Sciatic nerve (tissue), 2 donors: Measurements from ENCODE around the gene REV3L. TPM values are rescaled to one million over a fixed set of nuclear protein-coding genes. Genes with fewer than 3 reads are reported as not detected.
"Not testable (repeated sequence)": the region's sequence is repeated elsewhere in the genome, so short reads cannot be mapped to it uniquely, and the experiment has no call there.

Experiments used
- ATAC-seq: fragments of 200-7000 bp; cut with Tn5 transposase; one replicate; pipeline ENCODE4 v1.9.1; 2020; ENCODE audit warnings: mild to moderate bottlenecking, moderate library complexity
- DNase-seq: peaks from one replicate; pipeline ENCODE4 v3.0.0-alpha.2; 2020; ENCODE audit warnings: low spot score
- intact Hi-C: fragments of 100-400 bp; cut with DNase I; formaldehyde crosslinking; loops from one replicate; pipeline ENCODE4 v1.14.2; 2022
- total RNA-seq: library from RNA; stranded (reverse); fragmentation: NEBNext Ultra II Directional; extraction: Animal tissue kit (Norgen Biotek cat#: 25700); gene quantifications from one replicate; pipeline ENCODE4 v1.2.1, GENCODE V29; 2021
- donor health status: DM: no; HTN: no; CAD: no.
- donor health status: DM: no; HTN: no; CAD: no.

Gene REV3L
- total RNA-seq, 1 donor from 2014 or later, result 47.5 TPM

DNA sequence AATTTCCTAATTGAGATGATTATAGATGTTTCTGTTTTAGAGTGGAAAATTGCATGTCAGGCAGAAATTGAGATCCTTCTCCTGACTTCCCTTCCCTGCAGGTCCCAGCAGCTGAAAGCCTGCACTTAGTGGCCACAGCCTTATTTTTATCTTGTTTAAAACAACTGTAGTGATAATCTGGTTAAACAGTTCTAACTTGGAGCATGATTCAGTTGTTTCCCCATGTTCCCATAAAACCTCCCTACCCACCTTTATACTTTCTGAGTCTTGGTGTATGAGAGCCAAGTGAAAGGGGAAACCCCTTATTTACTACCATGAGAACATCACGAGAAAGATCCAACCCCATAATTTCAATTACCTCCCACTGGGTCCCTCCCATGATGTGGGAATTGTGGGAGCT is 200.5 kb downstream of the REV3L start:
- DNase-seq, result no peak
- no peak for ATAC-seq
- intact Hi-C loops, result no loop called here

DNA sequence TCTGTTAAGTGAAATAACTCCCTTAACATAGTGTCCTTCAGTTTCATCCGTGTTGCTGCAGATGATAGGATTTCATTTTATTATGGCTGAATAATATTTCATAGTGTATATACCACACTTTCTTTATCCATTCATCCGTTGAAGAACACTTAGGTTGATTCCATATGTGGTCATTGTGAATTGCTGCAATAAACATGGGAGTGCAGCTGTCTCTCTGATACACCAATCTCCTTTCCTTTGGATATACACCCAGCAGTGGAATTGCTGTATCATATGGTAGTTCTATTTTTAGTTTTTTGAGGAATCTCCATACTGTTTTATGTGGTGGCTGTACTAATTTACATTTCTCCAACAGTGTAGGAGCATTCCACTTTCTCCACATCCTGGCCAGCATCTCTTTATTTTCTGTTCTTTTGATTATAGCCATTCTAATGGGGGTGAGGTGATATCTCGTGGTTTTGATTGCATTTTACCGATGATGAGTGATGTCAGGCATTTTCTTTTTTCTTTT is 202.5 kb downstream of the REV3L start:
- no peak for DNase-seq
- intact Hi-C loops, result no loop called here
- ATAC-seq, result no peak

DNA sequence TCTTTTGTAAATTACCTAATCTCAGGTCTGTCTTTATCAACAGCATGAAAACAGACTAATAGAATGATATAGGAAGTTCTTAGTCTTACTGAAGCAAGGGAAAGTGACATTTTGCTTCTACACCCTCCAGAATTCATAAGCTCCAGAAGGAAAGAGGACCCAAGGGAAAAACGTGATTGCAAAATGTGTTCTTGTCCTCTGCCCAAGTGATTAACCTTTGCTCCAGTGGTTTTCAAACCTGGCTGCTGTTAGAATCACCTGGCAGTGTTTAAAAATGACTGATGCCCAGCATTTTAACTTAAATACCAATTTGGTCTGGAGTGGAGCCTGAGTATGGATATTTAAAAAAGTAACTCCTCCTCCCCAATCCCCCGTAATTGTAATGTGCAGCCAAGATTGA is 204.3 kb downstream of the REV3L start:
- DNase-seq, result no peak
- intact Hi-C loops, result no loop called here
- no peak for ATAC-seq

DNA sequence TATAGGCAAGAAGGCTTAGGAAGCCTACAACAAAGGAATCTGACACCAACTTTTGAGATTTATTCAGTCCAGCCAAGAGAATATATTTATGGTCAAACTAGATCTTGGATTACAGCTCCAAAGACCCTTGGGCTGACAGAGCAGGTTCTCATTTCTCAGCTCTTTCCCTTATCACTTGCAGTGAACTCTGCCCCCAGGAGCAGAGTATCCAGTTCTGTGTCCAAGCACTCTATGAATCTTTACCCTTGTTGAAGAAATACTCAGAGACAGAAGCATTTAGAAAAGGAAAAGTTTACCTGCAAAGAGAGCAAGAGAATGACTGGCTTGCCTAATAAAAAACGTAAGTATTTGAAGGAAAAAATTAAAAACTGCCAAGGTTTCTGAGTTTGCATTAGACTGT is 205.2 kb downstream of the REV3L start:
- DNase-seq (no peak), ATAC-seq (no peak)
- intact Hi-C loops, result no loop called here

DNA sequence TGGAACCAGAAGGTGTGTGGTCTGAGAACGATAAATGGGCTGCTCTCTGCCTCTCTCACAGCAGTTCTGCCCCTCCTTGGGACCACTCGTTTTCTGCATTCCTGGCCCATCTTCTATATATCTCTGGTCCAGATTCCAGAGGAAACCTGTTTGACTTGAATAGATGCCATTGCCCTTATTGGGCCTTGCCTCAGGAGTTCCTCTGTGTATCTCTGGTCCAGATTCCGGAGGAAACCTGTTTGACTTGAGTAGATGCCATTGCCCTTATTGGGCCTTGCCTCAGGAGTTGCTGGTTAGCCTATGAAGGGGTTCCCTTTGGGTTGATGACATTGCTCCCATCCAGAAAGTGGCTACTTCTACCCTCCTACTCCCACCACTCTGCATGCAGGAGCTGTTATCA is 206.3 kb downstream of the REV3L start:
- intact Hi-C loops, result no loop called here
- ATAC-seq (no peak), DNase-seq (no peak)

DNA sequence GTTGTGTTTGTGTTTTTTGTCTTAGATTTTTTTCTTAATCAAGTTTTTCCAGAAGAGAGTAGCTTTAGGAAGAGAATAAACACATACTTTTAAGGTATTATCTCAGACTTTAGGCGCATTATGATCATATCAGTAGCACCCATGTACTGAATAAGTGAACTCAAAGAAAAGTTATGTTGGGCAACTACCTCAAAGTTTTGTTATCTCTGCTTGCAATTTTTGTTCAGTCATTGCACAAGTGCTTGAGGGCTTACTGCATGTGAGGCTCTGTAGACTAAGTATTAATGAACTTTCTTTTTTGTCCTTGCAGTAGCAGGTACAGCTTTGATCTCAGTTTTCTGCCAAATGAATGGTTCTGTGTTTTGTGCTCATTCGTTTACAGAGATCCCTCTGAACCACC is 206.7 kb downstream of the REV3L start:
- ATAC-seq, result no peak
- intact Hi-C loops, result no loop called here
- DNase-seq, result no peak

DNA sequence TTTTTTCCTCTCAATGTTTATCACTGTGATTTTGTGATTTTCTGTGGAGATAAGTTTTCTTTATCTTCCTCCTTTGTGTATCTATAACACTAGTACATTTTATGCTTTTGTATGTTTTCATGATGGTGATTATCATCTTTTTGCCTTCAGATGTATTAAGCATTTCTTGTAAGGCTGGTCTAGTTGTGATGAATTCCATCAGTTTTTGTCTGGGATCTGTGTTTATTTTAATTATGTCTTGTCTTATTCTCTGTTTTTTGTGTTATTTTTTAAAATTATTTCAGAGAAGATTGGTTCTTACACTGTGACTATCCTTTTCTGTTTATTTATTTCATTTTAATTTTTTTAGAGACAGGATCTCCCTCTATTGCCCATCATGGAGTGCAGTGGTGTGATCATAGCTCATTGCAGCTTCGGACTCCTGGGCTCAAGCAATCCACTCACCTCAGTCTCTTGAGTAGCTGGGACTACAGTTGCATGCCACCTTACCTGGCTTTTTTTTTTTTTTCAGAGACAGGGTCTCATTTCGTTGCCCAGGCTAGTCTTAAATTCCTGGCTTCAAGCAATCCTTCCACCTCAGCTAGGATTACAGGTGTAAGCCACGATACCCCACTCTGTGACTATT is 208.3 kb downstream of the REV3L start:
- DNase-seq, result no peak
- ATAC-seq, result no peak
- intact Hi-C loops, result no loop called here

DNA sequence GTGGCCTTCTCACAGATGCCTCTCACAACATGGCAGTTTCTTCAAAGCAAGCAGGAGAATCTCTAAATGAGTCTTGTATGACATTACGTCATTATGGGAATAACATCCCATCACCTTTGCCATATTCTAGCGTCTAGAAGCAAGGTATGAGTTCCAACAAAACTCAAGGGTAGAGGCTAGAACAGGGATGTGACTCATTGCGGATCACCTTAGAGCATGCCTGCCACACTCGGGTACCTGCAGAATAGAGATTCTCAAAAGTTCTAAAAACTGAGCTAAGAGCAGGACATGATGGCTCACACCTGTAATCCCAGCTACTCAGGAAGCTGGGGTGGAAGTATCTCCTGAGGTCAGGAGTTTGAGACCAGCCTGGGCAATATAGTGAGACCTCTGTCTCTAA is 212.9 kb downstream of the REV3L start:
- intact Hi-C loops, result no loop called here
- ATAC-seq (no peak), DNase-seq (no peak)

DNA sequence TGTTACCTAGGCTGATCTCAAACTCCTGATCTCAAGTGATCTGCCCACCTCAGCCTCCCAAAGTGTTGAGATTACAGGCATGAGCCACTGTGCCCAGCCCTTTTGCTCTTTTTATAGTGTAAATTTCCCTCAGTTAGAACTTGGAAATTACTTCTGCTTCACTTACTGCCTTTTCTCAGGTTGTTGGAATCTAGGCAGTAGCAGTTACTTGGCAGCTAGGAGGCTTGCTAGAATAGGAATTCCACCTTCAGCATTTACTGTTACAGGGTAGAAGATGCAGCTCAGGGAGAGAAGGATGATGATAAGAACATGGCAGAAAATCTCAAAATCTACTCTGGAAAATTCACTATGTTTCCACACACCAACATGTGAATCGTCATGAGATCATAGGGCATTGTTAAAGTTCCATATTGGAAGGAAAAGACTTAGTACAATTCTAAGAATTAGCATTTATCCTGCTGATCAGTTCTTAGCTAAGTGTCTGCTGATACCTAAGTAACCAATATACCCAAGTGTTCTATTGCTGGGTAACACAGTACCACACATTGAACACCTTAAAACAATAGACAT is 213.5 kb downstream of the REV3L start:
- no peak for DNase-seq
- no peak for ATAC-seq
- intact Hi-C loops, result no loop called here

DNA sequence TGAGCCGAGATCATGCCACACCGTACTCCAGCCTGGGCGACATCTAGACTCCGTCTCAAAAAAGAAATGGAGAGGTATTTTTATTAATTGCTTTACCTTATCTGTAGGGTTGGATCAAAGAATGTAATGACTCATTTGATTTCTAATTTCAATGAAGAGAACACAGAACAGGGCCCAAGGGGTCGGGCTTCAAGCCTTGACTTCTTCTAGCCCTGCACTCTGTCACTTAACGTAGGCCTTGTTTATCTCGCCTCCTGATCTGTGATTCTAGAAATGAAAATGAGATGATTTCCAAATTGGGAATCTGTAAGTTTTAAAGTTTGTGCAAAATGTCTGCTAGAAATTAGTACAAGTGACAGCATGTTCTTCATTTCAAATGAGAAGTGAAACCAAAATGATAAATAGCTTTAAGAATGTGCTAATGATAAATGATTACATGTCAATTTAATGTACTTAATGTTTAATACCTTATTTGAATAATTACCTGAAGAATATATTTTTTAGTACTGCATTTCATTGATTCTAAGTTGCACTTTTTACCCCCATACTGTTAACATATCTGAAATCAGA is 215.2 kb downstream of the REV3L start:
- intact Hi-C loops, result no loop called here

DNA sequence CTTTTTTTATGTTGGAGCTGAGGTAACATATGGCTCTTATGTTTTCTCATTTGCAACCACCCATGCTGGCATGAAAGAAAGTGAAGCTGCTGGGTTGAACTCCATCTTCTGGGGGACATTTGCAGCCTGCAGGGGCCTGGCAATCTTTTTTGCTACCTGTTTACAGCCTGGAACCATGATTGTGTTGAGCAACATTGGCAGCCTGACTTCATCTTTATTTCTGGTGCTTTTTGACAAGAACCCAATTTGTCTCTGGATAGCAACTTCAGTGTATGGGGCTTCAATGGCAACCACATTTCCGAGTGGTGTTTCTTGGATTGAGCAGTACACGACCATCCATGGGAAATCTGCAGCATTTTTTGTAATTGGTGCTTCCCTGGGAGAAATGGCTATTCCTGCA is 216.7 kb downstream of the REV3L start:
- ATAC-seq, result no peak
- no peak for DNase-seq
- intact Hi-C loops, result no loop called here

More for the DNA sequence above, 215.2 kb downstream of the REV3L start:
- no peak for DNase-seq
- no peak for ATAC-seq

DNA sequence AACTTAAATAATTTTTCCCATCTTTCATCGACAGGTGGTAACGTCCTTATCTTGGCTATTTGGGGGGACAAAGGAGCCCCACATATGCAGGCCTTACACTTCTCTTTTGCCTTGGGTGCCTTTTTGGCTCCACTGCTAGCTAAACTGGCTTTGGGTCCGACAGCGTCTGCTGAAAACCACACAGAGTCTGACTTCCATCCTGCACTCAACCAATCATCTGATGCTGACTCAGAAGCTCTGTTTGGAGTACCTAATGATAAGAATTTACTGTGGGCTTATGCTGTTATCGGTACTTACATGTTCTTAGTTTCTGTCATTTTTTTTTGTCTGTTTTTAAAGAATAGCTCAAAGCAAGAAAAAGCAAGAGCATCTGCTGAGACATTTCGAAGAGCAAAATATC is 217.2 kb downstream of the REV3L start:
- ATAC-seq (no peak), DNase-seq (no peak)
- intact Hi-C loops, result no loop called here

DNA sequence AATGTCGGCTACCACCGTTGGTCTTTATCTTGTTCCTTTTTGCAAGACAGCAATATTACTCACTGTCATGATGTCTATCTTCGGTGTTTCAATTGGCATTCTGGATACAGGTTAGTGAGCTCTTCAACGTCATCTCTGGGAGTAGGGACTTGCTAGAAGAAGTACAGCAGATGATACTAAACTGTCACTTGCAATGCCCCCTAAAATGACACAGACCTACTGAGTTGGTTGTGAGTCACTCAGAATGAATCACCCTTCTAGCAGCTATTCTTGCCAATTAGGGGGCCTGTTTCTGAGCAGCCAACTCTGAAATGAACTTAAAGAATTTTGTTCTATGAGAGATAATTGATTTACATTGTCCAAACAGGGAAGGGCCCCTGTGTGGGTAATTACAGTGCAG is 219.2 kb downstream of the REV3L start:
- intact Hi-C loops, result no loop called here
- DNase-seq (no peak), ATAC-seq (no peak)

DNA sequence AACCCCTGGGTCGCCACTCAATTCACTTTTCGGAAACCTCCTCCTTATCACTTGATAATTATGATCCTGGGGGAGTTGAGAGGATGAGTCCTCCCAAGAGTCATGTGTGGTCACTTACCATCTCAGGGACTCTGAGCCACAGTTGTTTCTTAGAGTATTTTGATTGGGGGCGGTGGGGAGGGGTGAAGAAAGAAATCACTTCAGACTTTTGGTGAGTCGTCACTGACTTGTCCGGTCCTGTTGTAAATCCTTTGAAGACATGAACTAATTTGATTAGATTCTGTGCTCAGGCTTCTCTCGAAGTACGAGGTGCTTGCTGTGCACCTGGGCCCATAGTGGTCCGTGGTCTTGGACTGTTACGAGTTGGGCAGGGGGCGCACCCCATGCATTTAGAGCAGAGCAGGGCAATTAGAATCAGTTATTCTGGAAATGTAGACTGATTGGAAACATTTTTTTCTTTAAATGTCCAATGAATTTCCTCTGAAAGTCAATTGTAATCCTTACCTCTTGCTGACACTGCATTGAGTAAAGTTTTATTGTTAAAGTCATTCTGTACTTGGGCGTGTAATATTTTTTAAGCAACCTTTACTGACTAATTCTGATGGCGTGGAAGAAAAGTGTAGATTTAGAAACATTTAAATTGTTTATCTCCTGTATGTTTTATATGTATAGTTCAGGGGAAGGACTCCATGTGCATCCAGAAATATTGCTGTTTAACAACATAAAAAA is 222.3 kb downstream of the REV3L start:
- no peak for ATAC-seq
- intact Hi-C loops, result no loop called here
- no peak for DNase-seq

DNA sequence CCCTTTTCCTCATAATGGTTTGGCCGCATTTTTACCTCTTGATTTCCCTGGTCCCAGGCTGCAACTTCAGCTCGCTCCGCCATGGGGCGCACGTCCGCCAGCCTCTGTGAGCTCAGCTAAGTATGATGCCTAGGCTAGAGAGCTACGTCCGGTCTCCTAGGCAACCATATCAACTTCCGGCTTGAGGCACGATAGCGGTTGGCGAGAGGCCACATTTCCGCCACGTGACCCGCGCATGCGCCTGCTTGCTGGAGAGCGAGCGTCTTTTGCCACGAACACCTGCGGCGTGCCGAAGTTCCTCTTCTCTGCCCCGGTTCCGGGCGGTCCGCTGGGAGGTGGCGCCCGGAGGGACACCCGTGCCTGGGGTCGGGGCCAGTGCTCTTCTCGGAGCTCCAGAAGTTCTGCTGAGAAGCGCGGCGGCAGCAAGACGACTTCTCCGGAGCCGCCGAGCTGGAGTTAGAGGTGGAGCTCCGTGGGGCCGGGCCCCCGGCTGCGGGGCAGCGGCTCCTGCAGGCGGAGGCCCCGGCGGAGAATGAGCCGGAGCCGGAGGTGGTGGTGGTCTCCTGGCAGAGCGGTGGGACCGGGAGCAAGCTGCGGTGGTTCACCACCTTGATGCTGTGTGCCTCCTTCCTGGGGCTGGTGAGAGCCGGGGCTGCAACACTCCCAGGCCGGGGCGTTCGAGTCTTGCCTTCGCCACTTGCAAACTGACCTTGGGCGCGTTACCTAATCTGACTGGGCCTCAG is 223.8 kb downstream of the REV3L start:
- DNase-seq (peak; percentile 100), ATAC-seq (peak; percentile 100)
- intact Hi-C loops, result no loop called here

DNA sequence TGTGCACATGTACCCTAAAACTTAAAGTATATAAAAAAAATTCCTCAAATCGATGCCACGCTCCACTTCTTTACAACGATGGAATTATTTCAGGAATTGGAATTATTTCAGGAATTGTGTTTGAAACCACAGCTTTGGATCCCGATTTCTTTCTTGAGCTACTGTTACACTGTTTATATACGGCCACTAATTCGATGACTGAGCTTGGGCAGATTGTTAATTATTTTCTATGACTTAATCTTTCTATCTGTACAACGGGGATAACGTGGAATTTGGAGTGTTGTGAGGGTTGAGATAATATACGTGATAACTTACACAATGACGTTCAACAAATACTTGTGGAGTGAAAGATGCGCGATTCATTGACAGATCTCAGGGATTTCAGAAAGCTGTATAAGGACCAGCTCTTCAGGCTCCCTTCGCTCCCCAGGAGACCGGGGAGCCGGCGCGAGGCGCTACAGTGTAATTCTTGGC is 224.4 kb downstream of the REV3L start:
- DNase-seq (no peak), ATAC-seq (peak; percentile 6)
- intact Hi-C loops, result no loop called here

DNA sequence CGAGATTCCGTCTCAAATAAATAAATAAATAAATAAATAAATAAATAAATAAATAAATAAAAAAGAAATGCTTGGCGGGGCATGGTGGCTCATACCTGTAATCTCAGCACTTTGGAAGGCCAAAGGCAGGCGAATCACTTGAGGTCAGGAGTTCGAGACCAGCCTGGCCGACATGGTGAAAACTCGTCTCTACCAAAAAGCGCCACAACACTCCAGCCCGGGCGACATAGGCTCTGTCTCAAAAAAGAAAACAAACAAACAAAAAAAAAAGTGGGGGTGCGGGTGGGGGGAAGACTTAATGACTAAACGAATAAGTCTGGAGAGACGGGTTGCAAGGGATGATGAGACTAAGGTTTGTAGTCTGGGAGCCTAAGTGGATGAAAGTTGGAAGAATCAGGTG is 225.0 kb downstream of the REV3L start:
- intact Hi-C loops, result no loop called here
- ATAC-seq, result no peak
- DNase-seq, result no peak

DNA sequence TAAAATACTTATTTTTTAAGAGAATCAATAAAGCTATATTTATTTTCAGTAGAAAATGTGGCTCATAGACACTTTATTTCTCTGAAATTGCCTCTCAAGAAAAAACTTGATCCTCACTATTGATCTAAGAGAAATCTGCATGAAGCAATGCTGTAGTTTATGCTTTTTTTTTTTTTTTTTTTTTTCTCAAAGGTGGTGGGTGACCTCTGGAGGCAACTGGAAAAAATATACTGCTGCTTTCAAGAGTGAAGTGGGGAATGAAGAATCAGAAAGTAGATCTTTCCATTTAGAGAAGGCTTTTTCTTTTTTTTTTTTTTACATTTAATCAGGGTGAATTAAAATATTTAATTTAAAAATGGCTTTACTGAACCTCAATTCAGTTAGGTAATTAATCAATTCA is 226.4 kb downstream of the REV3L start:
- intact Hi-C loops, result no loop called here
- no peak for DNase-seq
- no peak for ATAC-seq

DNA sequence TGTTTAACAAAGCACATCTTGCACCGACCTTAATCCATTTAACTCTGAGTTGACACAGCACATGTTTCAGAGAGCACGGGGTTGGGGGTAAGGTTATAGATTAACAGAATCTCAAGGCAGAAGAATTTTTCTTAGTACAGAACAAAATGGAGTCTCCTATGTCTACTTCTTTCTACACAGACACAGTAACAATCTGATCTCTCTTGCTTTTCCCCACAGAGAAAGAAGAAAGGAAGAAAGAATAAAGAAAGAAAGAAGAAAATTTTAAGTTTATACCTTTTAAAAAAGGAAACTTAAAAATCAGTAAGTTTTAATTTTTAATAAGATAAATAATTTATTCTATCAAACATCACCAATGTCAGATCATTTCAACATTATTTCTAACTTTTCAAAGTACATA is 227.2 kb downstream of the REV3L start:
- ATAC-seq, intact Hi-C loops, DNase-seq: not testable (repeated sequence)
